Suprapubic skin (tissue), 3 donors: ENCODE results near the gene ETV3L.

Source experiments
- CTCF ChIP-seq, 2 donors: fragments of 200-600 bp in 1 of 2; fragments of 450-650 bp in 1 of 2; sonication (generic) in 1 of 2; IDR thresholded peaks; one replicate each; pipeline ENCODE4 v1.5.1; 2016 to 2019; ENCODE audit warnings: antibody characterized with exemption in 2 of 2, mild to moderate bottlenecking in 1 of 2, moderate library complexity in 1 of 2
- POLR2A ChIP-seq, 2 donors: fragments of 450-650 bp; IDR thresholded peaks; one replicate each; pipeline ENCODE4 v1.6.1; 2017; ENCODE audit warnings: antibody characterized with exemption in 2 of 2, mild to moderate bottlenecking in 2 of 2, moderate library complexity in 2 of 2

- no peak for TF ChIP-seq CTCF (IDR thresholded peaks at IDR 0.05)
- TF ChIP-seq POLR2A (IDR thresholded peaks at IDR 0.05): no peak
Observed at GRCh38 chr1:157095091-157095490, 4.5 kb downstream of the ETV3L start.
